Neural cell (in vitro differentiated cells): ENCODE measurements around the gene SPN.

ENCODE experiments used
- EP300 ChIP-seq: fragments of 450-650 bp; conservative IDR thresholded peaks from 2 replicates; pipeline ENCODE4 v1.6.1; 2014; ENCODE audit warnings: antibody characterized with exemption, mild to moderate bottlenecking, moderate library complexity; ENCODE audit not compliant: poor library complexity, severe bottlenecking
- EZH2 ChIP-seq: fragments of 200-600, 300-800 bp; shearing (Covaris generic), sonication (generic); IDR thresholded peaks from 2 replicates; pipeline ENCODE4 v1.6.1; 2014; ENCODE audit warnings: antibody characterized with exemption, low read length, borderline replicate concordance, mild to moderate bottlenecking; ENCODE audit not compliant: insufficient read depth, poor library complexity, severe bottlenecking
- MXI1 ChIP-seq: fragments of 450-650 bp; conservative IDR thresholded peaks from 2 replicates; pipeline ENCODE4 v1.6.1; 2014; ENCODE audit warnings: antibody characterized with exemption, mild to moderate bottlenecking; ENCODE audit not compliant: poor library complexity, severe bottlenecking
- POLR2AphosphoS5 ChIP-seq: IDR thresholded peaks from 2 replicates; pipeline ENCODE4 v1.6.1; 2012
- RAD21 ChIP-seq: fragments of 450-650 bp; conservative IDR thresholded peaks from 2 replicates; pipeline ENCODE4 v1.6.1; 2014; ENCODE audit warnings: antibody characterized with exemption, mild to moderate bottlenecking, moderate library complexity
- SMC3 ChIP-seq: fragments of 450-650 bp; conservative IDR thresholded peaks from 2 replicates; pipeline ENCODE4 v1.6.1; 2014; ENCODE audit warnings: antibody characterized with exemption, mild to moderate bottlenecking, moderate library complexity; ENCODE audit not compliant: poor library complexity
- TF ChIP-seq, protein P1 (sequence below): fragments of 450-650 bp; IDR thresholded peaks from 2 replicates; pipeline ENCODE4 v1.5.1; 2014; ENCODE audit warnings: antibody characterized with exemption, mild to moderate bottlenecking, moderate library complexity; ENCODE audit not compliant: poor library complexity, severe bottlenecking

DNA sequence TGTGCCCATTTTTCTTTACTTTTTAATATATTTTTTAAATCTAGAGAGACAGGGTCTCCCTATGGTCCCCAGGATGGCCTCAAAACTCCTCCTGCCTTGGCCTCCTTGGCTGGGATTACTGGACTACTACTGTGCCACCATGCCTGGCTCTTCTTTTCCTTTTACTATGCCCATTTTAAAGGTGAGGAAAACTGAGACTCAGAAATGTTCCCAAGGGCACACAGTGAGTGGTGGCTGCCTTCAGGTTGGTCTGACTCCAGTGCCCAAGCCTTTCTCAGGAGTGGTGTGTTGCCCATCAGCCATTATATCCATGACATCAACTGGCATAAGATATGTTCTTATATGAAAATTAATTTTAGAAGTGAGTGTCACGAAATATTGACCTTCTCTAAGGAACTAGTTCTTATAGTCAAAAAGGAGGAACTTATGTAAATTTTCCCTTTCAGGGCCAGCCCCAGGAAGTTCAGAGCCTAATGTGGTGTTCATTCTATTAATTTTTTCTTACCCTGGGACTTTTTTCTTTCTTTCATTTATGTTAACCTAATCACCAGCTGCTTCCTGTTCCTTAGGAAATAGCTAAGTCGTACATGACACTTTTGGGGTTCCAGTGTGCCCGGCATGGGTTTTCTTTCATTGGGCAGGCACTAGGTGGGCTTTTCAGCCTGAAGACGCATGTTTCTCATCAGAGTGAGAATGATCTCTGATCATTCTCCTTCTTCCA lies 17.9 kb upstream of the SPN start:
- TF ChIP-seq, protein P1, sequence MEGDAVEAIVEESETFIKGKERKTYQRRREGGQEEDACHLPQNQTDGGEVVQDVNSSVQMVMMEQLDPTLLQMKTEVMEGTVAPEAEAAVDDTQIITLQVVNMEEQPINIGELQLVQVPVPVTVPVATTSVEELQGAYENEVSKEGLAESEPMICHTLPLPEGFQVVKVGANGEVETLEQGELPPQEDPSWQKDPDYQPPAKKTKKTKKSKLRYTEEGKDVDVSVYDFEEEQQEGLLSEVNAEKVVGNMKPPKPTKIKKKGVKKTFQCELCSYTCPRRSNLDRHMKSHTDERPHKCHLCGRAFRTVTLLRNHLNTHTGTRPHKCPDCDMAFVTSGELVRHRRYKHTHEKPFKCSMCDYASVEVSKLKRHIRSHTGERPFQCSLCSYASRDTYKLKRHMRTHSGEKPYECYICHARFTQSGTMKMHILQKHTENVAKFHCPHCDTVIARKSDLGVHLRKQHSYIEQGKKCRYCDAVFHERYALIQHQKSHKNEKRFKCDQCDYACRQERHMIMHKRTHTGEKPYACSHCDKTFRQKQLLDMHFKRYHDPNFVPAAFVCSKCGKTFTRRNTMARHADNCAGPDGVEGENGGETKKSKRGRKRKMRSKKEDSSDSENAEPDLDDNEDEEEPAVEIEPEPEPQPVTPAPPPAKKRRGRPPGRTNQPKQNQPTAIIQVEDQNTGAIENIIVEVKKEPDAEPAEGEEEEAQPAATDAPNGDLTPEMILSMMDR = no peak
- TF ChIP-seq POLR2AphosphoS5 (no peak), EZH2 (no peak), MXI1 (no peak), SMC3 (no peak), EP300 (no peak), RAD21 (no peak)
